ENCODE measurements around the gene KIF3A. TPM values are rescaled to one million over a fixed set of nuclear protein-coding genes. Genes with fewer than 3 reads are reported as not detected.

Gene KIF3A
- total RNA-seq, 1 donor from 2014 or later = 9.2 TPM

DNA sequence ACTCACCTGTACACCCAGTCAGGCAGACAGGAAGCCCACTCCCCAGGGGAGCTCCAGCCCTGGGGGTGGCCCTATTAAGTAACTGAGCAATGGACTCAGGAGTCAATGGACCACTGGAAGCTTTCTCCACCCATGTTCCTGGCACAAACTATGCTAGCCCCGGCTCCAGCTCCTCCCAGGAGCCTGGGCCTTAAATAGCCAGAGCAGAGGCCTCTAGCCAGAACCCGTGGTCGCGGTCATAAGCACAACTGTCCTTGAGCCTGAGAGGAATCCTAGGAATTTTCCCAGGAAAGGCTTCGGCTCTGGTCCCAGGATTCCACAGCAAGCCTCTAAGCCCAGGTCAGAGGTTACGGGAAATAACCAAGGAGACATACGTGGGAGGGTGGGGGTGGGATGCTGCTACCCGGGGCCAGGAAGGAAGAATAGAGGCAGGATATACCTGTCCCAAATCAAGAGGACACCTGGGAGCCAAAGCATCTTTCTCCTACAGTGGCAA lies 34.2 kb upstream of the KIF3A start:
- ATAC-seq (ENCODE audit: low read depth) (no peak), DNase-seq (no peak)
- intact Hi-C loops (cut with micrococcal nuclease) = no loop called here
- H3K4me1 Mint-ChIP-seq = peaks cover 6% of the 10 kb centered on the region
- H3K27me3 Mint-ChIP-seq = peaks cover 7% of the 10 kb centered on the region
- no peaks in the 10 kb centered on the region for H3K36me3 Mint-ChIP-seq (ENCODE audit: low read depth)
- ChIA-PET POLR2A (no interaction called here), CTCF (no interaction called here)
- no peak overlapping the region for H3K4me3 Mint-ChIP-seq
- H3K9me3 Mint-ChIP-seq = no peaks in the 10 kb centered on the region
- no peak overlapping the region for H3K27ac Mint-ChIP-seq
- TF ChIP-seq, protein P1, sequence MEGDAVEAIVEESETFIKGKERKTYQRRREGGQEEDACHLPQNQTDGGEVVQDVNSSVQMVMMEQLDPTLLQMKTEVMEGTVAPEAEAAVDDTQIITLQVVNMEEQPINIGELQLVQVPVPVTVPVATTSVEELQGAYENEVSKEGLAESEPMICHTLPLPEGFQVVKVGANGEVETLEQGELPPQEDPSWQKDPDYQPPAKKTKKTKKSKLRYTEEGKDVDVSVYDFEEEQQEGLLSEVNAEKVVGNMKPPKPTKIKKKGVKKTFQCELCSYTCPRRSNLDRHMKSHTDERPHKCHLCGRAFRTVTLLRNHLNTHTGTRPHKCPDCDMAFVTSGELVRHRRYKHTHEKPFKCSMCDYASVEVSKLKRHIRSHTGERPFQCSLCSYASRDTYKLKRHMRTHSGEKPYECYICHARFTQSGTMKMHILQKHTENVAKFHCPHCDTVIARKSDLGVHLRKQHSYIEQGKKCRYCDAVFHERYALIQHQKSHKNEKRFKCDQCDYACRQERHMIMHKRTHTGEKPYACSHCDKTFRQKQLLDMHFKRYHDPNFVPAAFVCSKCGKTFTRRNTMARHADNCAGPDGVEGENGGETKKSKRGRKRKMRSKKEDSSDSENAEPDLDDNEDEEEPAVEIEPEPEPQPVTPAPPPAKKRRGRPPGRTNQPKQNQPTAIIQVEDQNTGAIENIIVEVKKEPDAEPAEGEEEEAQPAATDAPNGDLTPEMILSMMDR (IDR thresholded peaks at IDR 0.05) = no peak

DNA sequence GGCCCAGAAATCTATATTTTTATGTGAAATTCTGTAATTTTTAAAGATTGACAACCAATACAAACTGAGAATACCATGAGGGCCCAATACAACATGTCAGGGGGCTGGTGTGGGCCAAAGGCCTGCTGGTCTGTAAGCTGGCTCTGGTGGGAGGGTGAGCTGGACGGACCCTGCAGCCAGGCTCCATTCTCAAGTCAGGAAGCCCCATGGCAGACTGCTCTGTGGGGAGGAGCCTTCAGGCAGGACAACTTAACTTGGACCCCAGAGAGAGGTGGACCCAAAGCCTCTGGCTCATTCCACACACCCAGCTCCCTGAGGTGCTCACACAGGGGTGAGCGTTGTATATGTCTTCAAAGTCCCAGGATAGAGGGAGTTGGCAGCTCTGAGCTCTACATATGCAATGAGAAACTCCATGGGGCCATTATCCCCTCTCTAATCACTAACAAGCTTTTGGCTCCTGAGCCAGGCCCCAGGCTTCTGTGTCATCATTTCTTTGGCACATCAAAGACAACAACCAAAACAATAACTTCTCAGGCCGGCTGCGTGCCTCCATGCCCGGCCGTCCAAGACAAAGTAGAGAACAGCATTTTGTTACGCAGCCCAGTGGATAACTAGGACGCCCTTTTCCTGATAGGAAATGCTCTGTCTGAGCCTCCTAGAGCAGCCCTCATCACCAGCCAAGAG lies 33.3 kb upstream of the KIF3A start:
- Mint-ChIP-seq H3K36me3 (ENCODE audit: low read depth) (no peaks in the 10 kb centered on the region), H3K27me3 (peaks cover 4% of the 10 kb centered on the region), H3K4me3 (no peak overlapping the region), H3K4me1 (peaks cover 3% of the 10 kb centered on the region), H3K27ac (no peak overlapping the region), H3K9me3 (no peaks in the 10 kb centered on the region)
- ChIA-PET CTCF (no interaction called here), POLR2A (no interaction called here)
- DNase-seq = no peak
- intact Hi-C loops (cut with micrococcal nuclease) = no loop called here
- TF ChIP-seq, protein P1 (IDR thresholded peaks at IDR 0.05) = no peak
- no peak for ATAC-seq (ENCODE audit: low read depth)

DNA sequence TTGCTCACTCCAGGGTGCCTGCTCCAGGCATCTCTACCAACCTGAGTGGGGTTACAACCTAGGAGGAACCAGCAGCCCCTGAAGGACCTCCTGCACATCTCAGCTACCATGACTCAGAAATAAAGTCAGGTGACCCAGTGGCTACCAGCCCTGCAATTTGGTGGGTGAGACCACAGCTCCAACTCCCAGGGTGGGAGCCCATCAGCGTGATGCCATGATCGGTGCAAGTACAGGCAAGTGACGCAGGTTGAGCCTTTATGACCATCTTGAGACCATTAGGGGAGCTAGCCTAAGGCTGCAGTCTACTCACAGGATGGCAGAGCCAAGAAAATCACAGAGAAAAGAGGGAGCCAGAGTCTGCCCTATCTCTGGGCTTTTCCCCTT lies 31.1 kb upstream of the KIF3A start:
- Mint-ChIP-seq H3K36me3 (ENCODE audit: low read depth) (no peaks in the 10 kb centered on the region), H3K9me3 (no peaks in the 10 kb centered on the region), H3K27me3 (no peaks in the 10 kb centered on the region), H3K4me1 (no peaks in the 10 kb centered on the region), H3K27ac (no peak overlapping the region), H3K4me3 (no peak overlapping the region)
- ChIA-PET CTCF (no interaction called here), POLR2A (no interaction called here)
- ATAC-seq (ENCODE audit: low read depth) (no peak), DNase-seq (no peak)
- intact Hi-C loops (cut with micrococcal nuclease) = no loop called here
- TF ChIP-seq, protein P1 (IDR thresholded peaks at IDR 0.05) = no peak

DNA sequence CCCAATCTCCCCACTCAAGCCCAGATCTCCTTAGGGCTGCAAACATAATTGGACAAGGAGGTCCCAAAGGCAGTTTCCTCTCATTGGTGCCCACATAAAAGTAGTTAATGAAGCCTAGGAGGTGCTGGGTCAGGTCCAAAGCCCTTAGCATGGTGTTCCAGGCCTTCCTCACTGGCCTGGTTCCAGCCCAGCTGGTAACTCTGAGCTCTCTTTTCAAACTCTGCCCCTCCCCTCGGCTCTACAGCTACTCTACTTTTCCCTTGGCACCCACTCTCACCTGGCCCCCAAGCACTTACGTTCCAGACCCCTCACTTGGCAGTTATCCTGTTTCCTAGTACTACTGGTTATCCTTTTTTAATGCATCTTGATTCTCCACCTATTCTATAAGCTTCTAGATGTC lies 29.8 kb upstream of the KIF3A start:
- ChIA-PET CTCF (no interaction called here), POLR2A (no interaction called here)
- no peaks in the 10 kb centered on the region for H3K36me3 Mint-ChIP-seq (ENCODE audit: low read depth)
- no peaks in the 10 kb centered on the region for H3K9me3 Mint-ChIP-seq
- H3K4me3 Mint-ChIP-seq = no peak overlapping the region
- H3K4me1 Mint-ChIP-seq = no peaks in the 10 kb centered on the region
- TF ChIP-seq, protein P1 (IDR thresholded peaks at IDR 0.05) = no peak
- ATAC-seq (ENCODE audit: low read depth) = no peak
- no peak overlapping the region for H3K27ac Mint-ChIP-seq
- intact Hi-C loops (cut with micrococcal nuclease) = no loop called here
- no peak for DNase-seq
- no peaks in the 10 kb centered on the region for H3K27me3 Mint-ChIP-seq

DNA sequence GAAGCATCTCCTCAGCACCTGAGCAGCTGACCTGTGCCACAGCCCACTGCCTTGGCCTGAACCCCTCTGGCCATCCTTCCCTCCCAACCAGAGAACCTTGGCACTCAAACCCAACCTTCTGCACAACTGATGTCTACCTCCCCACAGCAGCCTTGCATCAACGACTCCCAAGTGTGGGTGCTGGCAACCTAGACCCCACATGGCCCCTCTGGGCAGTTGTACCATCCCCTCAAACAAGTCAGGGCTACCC lies 29.4 kb upstream of the KIF3A start:
- no peak for DNase-seq
- Mint-ChIP-seq H3K9me3 (no peaks in the 10 kb centered on the region), H3K36me3 (ENCODE audit: low read depth) (no peaks in the 10 kb centered on the region), H3K4me3 (no peak overlapping the region), H3K4me1 (no peaks in the 10 kb centered on the region), H3K27ac (no peak overlapping the region), H3K27me3 (no peaks in the 10 kb centered on the region)
- intact Hi-C loops (cut with micrococcal nuclease) = no loop called here
- ATAC-seq (ENCODE audit: low read depth) = no peak
- ChIA-PET CTCF (no interaction called here), POLR2A (no interaction called here)
- TF ChIP-seq, protein P1 (IDR thresholded peaks at IDR 0.05) = no peak
